Ovary (tissue), 9 donors: ENCODE results near the gene MPV17L2. TPM values are rescaled to one million over a fixed set of nuclear protein-coding genes. Genes with fewer than 3 reads are reported as not detected.

Source experiments
- DNase-seq, 5 donors: peaks; one replicate each; pipeline ENCODE4 v3.0.0-alpha.2; 2019 to 2020
- H3K27ac ChIP-seq, 2 donors: fragments of 200-600 bp; one replicate each; pipeline versions ENCODE4 v1.5.1 to v1.8.0; 2019 to 2022
- H3K27me3 ChIP-seq: fragments of 200-600 bp; one replicate; pipeline ENCODE4 v1.8.0; 2022
- H3K36me3 ChIP-seq: fragments of 200-600 bp; sonication (generic); one replicate; pipeline ENCODE4 v1.5.1; 2019
- H3K4me1 ChIP-seq: one replicate; pipeline ENCODE4 v1.8.1; 2013; ENCODE audit warnings: mild to moderate bottlenecking, moderate library complexity; ENCODE audit not compliant: insufficient read depth
- H3K4me3 ChIP-seq: fragments of 200-600 bp; sonication (generic); one replicate; pipeline ENCODE4 v1.5.1; 2017
- H3K9me3 ChIP-seq, 2 donors: fragments of 200-600 bp in 1 of 2; sonication (generic) in 1 of 2; one replicate each; pipeline versions ENCODE4 v1.5.1 to v1.8.1; 2013 to 2019; ENCODE audit warnings: mild to moderate bottlenecking in 1 of 2, moderate library complexity in 1 of 2
- CTCF ChIP-seq, 3 donors: fragments of 450-650 bp in 2 of 3; fragments of 200-600 bp in 1 of 3; IDR thresholded peaks; one replicate each; pipeline versions ENCODE4 v1.5.1 to v1.8.0; 2016 to 2022; ENCODE audit warnings: antibody characterized with exemption in 3 of 3, mild to moderate bottlenecking in 1 of 3
- EP300 ChIP-seq: sonication (generic); formaldehyde crosslinking; IDR thresholded peaks from one replicate; pipeline ENCODE4 v1.6.1; 2017; ENCODE audit warnings: antibody characterized with exemption
- POLR2A ChIP-seq: fragments of 450-650 bp; IDR thresholded peaks from one replicate; pipeline ENCODE4 v1.6.1; 2017; ENCODE audit warnings: antibody characterized with exemption, mild to moderate bottlenecking, moderate library complexity
- WGBS, 3 donors: extraction: QIAGEN DNeasy Blood & Tissue Kit in 1 of 3; methylation state at CpG; one replicate each; pipeline versions ENCODE4 v1.1.5 to v1.1.7; 2013 to 2017; 5-methylcytosine and 5-hydroxymethylcytosine counted together
- intact Hi-C, 4 donors: fragments of 100-400 bp; cut with DNase I; formaldehyde crosslinking; loops; one replicate each; pipeline versions ENCODE4 v1.11.0 to v1.15.1; 2022 to 2023
- polyA plus RNA-seq, 2 donors: library from polyadenylated mRNA; stranded (reverse); fragments of 200-250 nt in 1 of 2; fragments of 350-450 nt in 1 of 2; fragmentation: Illumina TruSeq in 1 of 2; extraction: RNeasy Lipid Tissue Mini Kit (QIAGEN cat#74804) in 1 of 2; gene quantifications; one replicate each; pipeline ENCODE4 v1.2.3, GENCODE V29; 2013 to 2014
- total RNA-seq, 7 donors: library from RNA; depleted of rRNA in 2 of 7; stranded (reverse); fragments of >200 nt in 2 of 7; fragmentation: NEBNext Ultra II Directional in 3 of 7; extraction: Animal tissue kit (Norgen Biotek cat#: 25700) in 3 of 7; gene quantifications; one replicate each; pipeline versions ENCODE4 v1.1.0 to v1.2.4, GENCODE V29; 2016 to 2023
- donor health status: DM: no; HTN: no; CAD: no; lungs with moderate emphysema.
- donor health status: DM: no; HTN: no; CAD: no.
- donor health status: Bipolar disorder and iron deficiency.
- donor health status: DM: yes; HTN: yes; CAD: no.
- donor health status: DM: no; HTN: no; CAD: no.
- donor health status: DM: yes; HTN: yes; CAD: no.

The MPV17L2 gene
- total and polyA plus RNA-seq, 9 donors: 3.5 to 15.2 (median 8.6) TPM

- H3K9me3 ChIP-seq: no peaks in the 10 kb centered on the region
- no peak for DNase-seq
- H3K36me3 ChIP-seq: no peaks in the 10 kb centered on the region
- H3K4me3 ChIP-seq: no peak overlapping the region
- intact Hi-C loops: loop anchor here in 2 of 4 donors (5.0 to 10.0 kb wide), 3 partner anchors 58 to 218 kb away; partner anchors contain the start of gene SSBP4 (in 1 of the 2)
- no peaks in the 10 kb centered on the region for H3K27me3 ChIP-seq
- peaks cover 6% of the 10 kb centered on the region for H3K4me1 ChIP-seq
- WGBS, 3 donors: 77 to 82% (median 80%) methylated on average over 7 of the region's 7 CpGs
- H3K27ac ChIP-seq: no peak overlapping the region
- TF ChIP-seq POLR2A (no peak), CTCF (IDR thresholded peaks at IDR 0.05) (no peak), EP300 (no peak)
These were observed 3.5 kb downstream of the MPV17L2 start for GRCh38 chr19:18196511-18196845.

GRCh38 chr19:18197306-18197705, 4.3 kb downstream of the MPV17L2 start:
- intact Hi-C loops: loop anchor here in 2 of 4 donors (5.0 to 10.0 kb wide), 3 partner anchors 57 to 217 kb away; partner anchors contain the start of gene SSBP4 (in 1 of the 2)
- 86 to 88% (median 88%) methylated on average over 18 of the region's 18 CpGs for WGBS, 3 donors

GRCh38 chr19:18197941-18198340, 4.9 kb downstream of the MPV17L2 start:
- DNase-seq: no peak
- TF ChIP-seq CTCF (IDR thresholded peaks at IDR 0.05) (no peak), EP300 (no peak), POLR2A (no peak)
- WGBS, 3 donors: 70 to 77% (median 75%) methylated on average over 6 of the region's 6 CpGs
- H3K4me1 ChIP-seq: peaks cover 13% of the 10 kb centered on the region
- H3K27ac ChIP-seq: no peak overlapping the region
- no peaks in the 10 kb centered on the region for H3K36me3 ChIP-seq
- no peaks in the 10 kb centered on the region for H3K9me3 ChIP-seq
- intact Hi-C loops: loop anchor here in 2 of 4 donors (5.0 to 10.0 kb wide), 3 partner anchors 57 to 217 kb away; partner anchors contain the start of gene SSBP4 (in 1 of the 2)
- no peak overlapping the region for H3K4me3 ChIP-seq
- no peaks in the 10 kb centered on the region for H3K27me3 ChIP-seq

More at GRCh38 chr19:18197306-18197705, 4.3 kb downstream of the MPV17L2 start:
- Histone ChIP-seq H3K4me3 (no peak overlapping the region), H3K4me1 (peaks cover 7% of the 10 kb centered on the region), H3K27me3 (no peaks in the 10 kb centered on the region), H3K27ac (no peak overlapping the region), H3K9me3 (no peaks in the 10 kb centered on the region), H3K36me3 (no peaks in the 10 kb centered on the region)
- TF ChIP-seq EP300: no peak
- TF ChIP-seq POLR2A: no peak
- TF ChIP-seq CTCF (IDR thresholded peaks at IDR 0.05): no peak
- DNase-seq: no peak

- H3K4me1 ChIP-seq: peaks cover 18% of the 10 kb centered on the region
- no peak overlapping the region for H3K27ac ChIP-seq
- intact Hi-C loops: loop anchor here in 2 of 4 donors (5.0 to 10.0 kb wide), 3 partner anchors 56 to 216 kb away; partner anchors contain the start of gene SSBP4 (in 1 of the 2)
- WGBS, 3 donors: 82 to 90% (median 90%) methylated on average over 6 of the region's 6 CpGs
- no peaks in the 10 kb centered on the region for H3K36me3 ChIP-seq
- DNase-seq: no peak
- no peaks in the 10 kb centered on the region for H3K9me3 ChIP-seq
- H3K27me3 ChIP-seq: no peaks in the 10 kb centered on the region
- TF ChIP-seq CTCF (IDR thresholded peaks at IDR 0.05) (no peak), EP300 (no peak), POLR2A (no peak)
- H3K4me3 ChIP-seq: no peak overlapping the region
These were observed 5.4 kb downstream of the MPV17L2 start for GRCh38 chr19:18198374-18198773.
